SK-N-SH (cell line): ENCODE data around the gene FMNL2. TPM values are rescaled to one million over a fixed set of nuclear protein-coding genes. Genes with fewer than 3 reads are reported as not detected.

ENCODE experiments used
- CTCF ChIA-PET: fragments of 300-600, 350-600 bp; formaldehyde crosslinking; extraction: SDS; loops from one replicate; lab custom pipeline; 2021; lab: Yijun Ruan, JAX
- POLR2A ChIA-PET: fragments of 350-600 bp; sonication (Branson Sonifier 250); formaldehyde crosslinking; extraction: SDS; loops from one replicate; lab custom pipeline; 2020; ENCODE audit warnings: antibody characterized with exemption, inconsistent platforms; lab: Yijun Ruan, JAX
- DNase-seq: peaks from one replicate; pipeline ENCODE4 v3.0.0; 2012
- H2AFZ ChIP-seq: fragments of 200-600 bp; sonication (generic); 2 replicates; pipeline ENCODE4 v1.8.1; 2016; ENCODE audit warnings: antibody characterized with exemption, mild to moderate bottlenecking, low read depth
- H3F3A ChIP-seq: fragments of 200-600 bp; sonication (generic); replicated peaks from 2 replicates; pipeline ENCODE3; 2016; ENCODE audit warnings: antibody characterized with exemption, mild to moderate bottlenecking; ENCODE audit not compliant: insufficient read depth
- H3K27ac ChIP-seq, 2 experiments: fragments of 200-500 bp in 1 of 2; fragments of 200-600 bp in 1 of 2; sonication (Bioruptor generic) in 1 of 2; sonication (generic), shearing (Covaris generic) in 1 of 2; 2 replicates each; pipeline versions ENCODE4 v1.5.1 to v1.6.1; 2014 to 2016; ENCODE audit warnings: low read depth in 2 of 2, inconsistent platforms in 1 of 2, low read length in 1 of 2, mild to moderate bottlenecking in 1 of 2, mixed read lengths in 1 of 2
- H3K27me3 ChIP-seq: fragments of 200-600 bp; sonication (generic), shearing (Covaris generic); 2 replicates; pipeline ENCODE4 v1.6.1; 2016; ENCODE audit warnings: mixed run types; ENCODE audit not compliant: insufficient read depth
- H3K36me3 ChIP-seq, 2 experiments: fragments of 200-500 bp in 1 of 2; fragments of 200-600 bp in 1 of 2; sonication (Bioruptor generic) in 1 of 2; sonication (generic) in 1 of 2; replicated peaks in 1 of 2; 2 replicates each; pipeline versions ENCODE3 to v1.5.1; 2014 to 2016; ENCODE audit warnings: low read length in 1 of 2, mild to moderate bottlenecking in 1 of 2; ENCODE audit not compliant: insufficient read depth in 2 of 2, control insufficient read depth in 1 of 2
- H3K4me1 ChIP-seq, 2 experiments: fragments of 200-500 bp in 1 of 2; fragments of 200-600 bp in 1 of 2; sonication (Bioruptor generic) in 1 of 2; sonication (generic), shearing (Covaris generic) in 1 of 2; 2 replicates each; pipeline versions ENCODE4 v1.5.1 to v1.6.1; 2014 to 2016; ENCODE audit warnings: low read depth in 1 of 2, low read length in 1 of 2, mixed run types in 1 of 2; ENCODE audit not compliant: insufficient read depth in 2 of 2, control insufficient read depth in 1 of 2
- H3K4me2 ChIP-seq: fragments of 200-600 bp; sonication (generic), shearing (Covaris generic); 2 replicates; pipeline ENCODE4 v1.6.1; 2017; ENCODE audit warnings: mixed run types
- H3K4me3 ChIP-seq, 2 experiments: fragments of 200-500 bp in 1 of 2; fragments of 200-600 bp in 1 of 2; sonication (Bioruptor generic) in 1 of 2; sonication (generic), shearing (Covaris generic) in 1 of 2; 2 replicates each; pipeline versions ENCODE4 v1.5.1 to v1.8.1; 2014 to 2016; ENCODE audit warnings: low read depth in 2 of 2, inconsistent platforms in 1 of 2, low read length in 1 of 2, mild to moderate bottlenecking in 1 of 2, mixed read lengths in 1 of 2, moderate library complexity in 1 of 2
- H3K79me2 ChIP-seq: fragments of 200-600 bp; sonication (generic); 2 replicates; pipeline ENCODE4 v1.8.1; 2017; ENCODE audit warnings: mild to moderate bottlenecking; ENCODE audit not compliant: insufficient read depth
- H3K9ac ChIP-seq: fragments of 200-600 bp; sonication (generic); 2 replicates; pipeline ENCODE4 v1.6.1; 2017; ENCODE audit warnings: mixed run types
- H3K9me2 ChIP-seq: fragments of 200-600 bp; sonication (generic); 2 replicates; pipeline ENCODE4 v1.6.1; 2017; ENCODE audit warnings: mixed run types
- H3K9me3 ChIP-seq: fragments of 200-600 bp; sonication (generic); 2 replicates; pipeline ENCODE4 v1.6.1; 2017; ENCODE audit warnings: mixed run types, mild to moderate bottlenecking, moderate library complexity
- H4K20me1 ChIP-seq: fragments of 200-600 bp; sonication (generic); 2 replicates; pipeline ENCODE4 v1.6.1; 2017; ENCODE audit warnings: mild to moderate bottlenecking, mixed run types; ENCODE audit not compliant: insufficient read depth
- CHD2 ChIP-seq: fragments of 150-350 bp; IDR thresholded peaks from 2 replicates; pipeline ENCODE4 v1.6.1; 2018; ENCODE audit warnings: low read length; ENCODE audit not compliant: partially characterized antibody
- ELF1 ChIP-seq: IDR thresholded peaks from 2 replicates; pipeline ENCODE4 v1.4.0; 2012
- EZH2phosphoT487 ChIP-seq: fragments of 200-600 bp; sonication (generic); IDR thresholded peaks from 2 replicates; pipeline ENCODE4 v1.6.1; 2017; ENCODE audit warnings: low read depth, mixed run types, mild to moderate bottlenecking, antibody characterized with exemption, moderate library complexity, borderline replicate concordance
- FOXM1 ChIP-seq: IDR thresholded peaks from 2 replicates; pipeline ENCODE4 v1.4.0; 2012; ENCODE audit warnings: low read depth, mild to moderate bottlenecking
- GABPA ChIP-seq: IDR thresholded peaks from 2 replicates; pipeline ENCODE4 v1.4.0; 2012; ENCODE audit warnings: low read depth, mild to moderate bottlenecking
- GATA2 ChIP-seq: sonication (generic); formaldehyde crosslinking; IDR thresholded peaks from 2 replicates; pipeline ENCODE4 v1.5.0; 2020; ENCODE audit warnings: mild to moderate bottlenecking, missing genetic modification reagents
- MEF2A ChIP-seq: IDR thresholded peaks from 2 replicates; pipeline ENCODE4 v1.4.0; 2012; ENCODE audit warnings: low read depth, borderline replicate concordance
- NRF1 ChIP-seq: IDR thresholded peaks from 2 replicates; pipeline ENCODE4 v1.6.1; 2012; ENCODE audit warnings: low read depth, mild to moderate bottlenecking, low read length
- PBX3 ChIP-seq: IDR thresholded peaks from 2 replicates; pipeline ENCODE4; 2012
- POLR2AphosphoS5 ChIP-seq: IDR thresholded peaks from 2 replicates; pipeline ENCODE4 v1.6.1; 2012; ENCODE audit warnings: low read depth, low read length
- RAD21 ChIP-seq: IDR thresholded peaks from 2 replicates; pipeline ENCODE4 v1.6.1; 2012; ENCODE audit warnings: mild to moderate bottlenecking, low read length
- RCOR1 ChIP-seq: fragments of 150-350 bp; IDR thresholded peaks from 2 replicates; pipeline ENCODE4 v1.6.1; 2017; ENCODE audit warnings: antibody characterized with exemption, low read length
- RFX5 ChIP-seq: IDR thresholded peaks from 2 replicates; pipeline ENCODE4 v1.6.1; 2012; ENCODE audit warnings: mild to moderate bottlenecking, improper control_type of control experiment, low read length
- RXRA ChIP-seq: IDR thresholded peaks from 2 replicates; pipeline ENCODE4 v1.4.0; 2012; ENCODE audit warnings: low read depth, mild to moderate bottlenecking, borderline replicate concordance
- SMC3 ChIP-seq: IDR thresholded peaks from 2 replicates; pipeline ENCODE4 v1.6.1; 2012; ENCODE audit warnings: low read depth, low read length, improper control_type of control experiment
- TCF12 ChIP-seq: IDR thresholded peaks from 2 replicates; pipeline ENCODE4 v1.4.0; 2012
- TEAD4 ChIP-seq: IDR thresholded peaks from 2 replicates; pipeline ENCODE4 v1.4.0; 2012; ENCODE audit warnings: mild to moderate bottlenecking, borderline replicate concordance; ENCODE audit not compliant: insufficient read depth
- WGBS: methylation state at CpG from one replicate; pipeline ENCODE4 v1.1.6; 2017; ENCODE audit warnings: low lambda C conversion rate; 5-methylcytosine and 5-hydroxymethylcytosine counted together
- polyA plus RNA-seq, 3 experiments: library from polyadenylated mRNA; depleted of rRNA; stranded (reverse); fragments of >200 nt; gene quantifications; 2 replicates each; pipeline ENCODE4 v1.2.3, GENCODE V29; 2012
- TF ChIP-seq, protein P1 (sequence below): IDR thresholded peaks from 2 replicates; pipeline ENCODE4 v1.4.0; 2012; ENCODE audit warnings: low read depth, borderline replicate concordance
- TF ChIP-seq, protein P2 (sequence below): IDR thresholded peaks from 2 replicates; pipeline ENCODE4 v1.4.0; 2012; ENCODE audit warnings: low read depth, borderline replicate concordance

The FMNL2 gene
- polyA plus RNA-seq, 1 of the 3 experiments (the other 2 are of a cell fraction), result 14.5 TPM

DNA sequence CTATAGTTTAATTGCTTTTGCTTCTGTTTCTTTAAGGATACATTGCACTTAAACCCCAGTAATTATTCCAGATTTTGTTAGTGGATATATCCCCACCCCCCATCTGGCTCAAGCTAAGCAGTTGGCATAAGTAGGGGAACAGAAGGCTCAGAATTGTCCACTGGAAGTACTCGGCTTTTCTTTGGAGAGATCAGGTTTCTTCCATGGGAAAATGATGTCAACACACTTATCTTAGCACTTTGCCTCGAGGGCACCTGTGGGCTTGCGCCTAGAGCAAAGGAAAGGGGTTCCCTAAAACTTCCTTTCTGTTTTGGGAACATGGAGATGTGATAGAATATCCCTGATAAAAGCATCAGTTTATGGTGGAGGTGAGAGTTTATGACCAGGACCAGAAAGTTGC lies 130.6 kb downstream of the FMNL2 start:
- H2AFZ ChIP-seq, result no peak overlapping the region
- H3K9ac ChIP-seq, result no peak overlapping the region
- peaks cover 0 to 26% of the 10 kb centered on the region in 2 experiments; a peak in 3 of 4 replicates for H3K4me1 ChIP-seq
- no peaks in the 10 kb centered on the region for H3K36me3 ChIP-seq
- CTCF ChIA-PET, result no interaction called here
- no peak overlapping the region; a peak in 1 of 4 replicates for H3K27ac ChIP-seq
- WGBS, result 90% methylated on average over 3 of the region's 3 CpGs
- no peaks in the 10 kb centered on the region for H4K20me1 ChIP-seq
- DNase-seq, result no peak
- H3K4me2 ChIP-seq, result no peak overlapping the region
- H3K27me3 ChIP-seq, result no peaks in the 10 kb centered on the region
- no peak overlapping the region for H3K4me3 ChIP-seq
- POLR2A ChIA-PET, result no interaction called here
- no peaks in the 10 kb centered on the region for H3K9me3 ChIP-seq
- H3K79me2 ChIP-seq, result no peaks in the 10 kb centered on the region; the same call in 1 of the 2 replicates
- TF ChIP-seq, protein P1, sequence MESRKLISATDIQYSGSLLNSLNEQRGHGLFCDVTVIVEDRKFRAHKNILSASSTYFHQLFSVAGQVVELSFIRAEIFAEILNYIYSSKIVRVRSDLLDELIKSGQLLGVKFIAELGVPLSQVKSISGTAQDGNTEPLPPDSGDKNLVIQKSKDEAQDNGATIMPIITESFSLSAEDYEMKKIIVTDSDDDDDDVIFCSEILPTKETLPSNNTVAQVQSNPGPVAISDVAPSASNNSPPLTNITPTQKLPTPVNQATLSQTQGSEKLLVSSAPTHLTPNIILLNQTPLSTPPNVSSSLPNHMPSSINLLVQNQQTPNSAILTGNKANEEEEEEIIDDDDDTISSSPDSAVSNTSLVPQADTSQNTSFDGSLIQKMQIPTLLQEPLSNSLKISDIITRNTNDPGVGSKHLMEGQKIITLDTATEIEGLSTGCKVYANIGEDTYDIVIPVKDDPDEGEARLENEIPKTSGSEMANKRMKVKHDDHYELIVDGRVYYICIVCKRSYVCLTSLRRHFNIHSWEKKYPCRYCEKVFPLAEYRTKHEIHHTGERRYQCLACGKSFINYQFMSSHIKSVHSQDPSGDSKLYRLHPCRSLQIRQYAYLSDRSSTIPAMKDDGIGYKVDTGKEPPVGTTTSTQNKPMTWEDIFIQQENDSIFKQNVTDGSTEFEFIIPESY, result no peak
- TF ChIP-seq ELF1 (no peak), RAD21 (no peak), POLR2AphosphoS5 (no peak), RFX5 (no peak), CHD2 (no peak), GATA2 (CRISPR knock-in tag) (no peak), TCF12 (no peak), MEF2A (no peak), SMC3 (no peak), NRF1 (no peak), RXRA (no peak), RCOR1 (no peak), TEAD4 (no peak), PBX3 (no peak), EZH2phosphoT487 (no peak), FOXM1 (no peak), GABPA (no peak)
- TF ChIP-seq, protein P2, sequence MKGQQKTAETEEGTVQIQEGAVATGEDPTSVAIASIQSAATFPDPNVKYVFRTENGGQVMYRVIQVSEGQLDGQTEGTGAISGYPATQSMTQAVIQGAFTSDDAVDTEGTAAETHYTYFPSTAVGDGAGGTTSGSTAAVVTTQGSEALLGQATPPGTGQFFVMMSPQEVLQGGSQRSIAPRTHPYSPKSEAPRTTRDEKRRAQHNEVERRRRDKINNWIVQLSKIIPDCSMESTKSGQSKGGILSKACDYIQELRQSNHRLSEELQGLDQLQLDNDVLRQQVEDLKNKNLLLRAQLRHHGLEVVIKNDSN, result no peak
- H3K9me2 ChIP-seq, result no peaks in the 10 kb centered on the region
- no peaks in the 10 kb centered on the region for H3F3A ChIP-seq
